SW480 (cell line): ENCODE measurements around the gene APAF1.
A peak's percentile ranks its signal among the peaks of the same experiment; 100 is the strongest.
"Not testable (repeated sequence)": the region's sequence is repeated elsewhere in the genome, so short reads cannot be mapped to it uniquely, and the experiment has no call there.

Source experiments
- DNase-seq: peaks from one replicate; pipeline ENCODE4 v3.0.0-alpha.2; 2016; ENCODE audit warnings: low spot score

APAF1 gene, protein sequence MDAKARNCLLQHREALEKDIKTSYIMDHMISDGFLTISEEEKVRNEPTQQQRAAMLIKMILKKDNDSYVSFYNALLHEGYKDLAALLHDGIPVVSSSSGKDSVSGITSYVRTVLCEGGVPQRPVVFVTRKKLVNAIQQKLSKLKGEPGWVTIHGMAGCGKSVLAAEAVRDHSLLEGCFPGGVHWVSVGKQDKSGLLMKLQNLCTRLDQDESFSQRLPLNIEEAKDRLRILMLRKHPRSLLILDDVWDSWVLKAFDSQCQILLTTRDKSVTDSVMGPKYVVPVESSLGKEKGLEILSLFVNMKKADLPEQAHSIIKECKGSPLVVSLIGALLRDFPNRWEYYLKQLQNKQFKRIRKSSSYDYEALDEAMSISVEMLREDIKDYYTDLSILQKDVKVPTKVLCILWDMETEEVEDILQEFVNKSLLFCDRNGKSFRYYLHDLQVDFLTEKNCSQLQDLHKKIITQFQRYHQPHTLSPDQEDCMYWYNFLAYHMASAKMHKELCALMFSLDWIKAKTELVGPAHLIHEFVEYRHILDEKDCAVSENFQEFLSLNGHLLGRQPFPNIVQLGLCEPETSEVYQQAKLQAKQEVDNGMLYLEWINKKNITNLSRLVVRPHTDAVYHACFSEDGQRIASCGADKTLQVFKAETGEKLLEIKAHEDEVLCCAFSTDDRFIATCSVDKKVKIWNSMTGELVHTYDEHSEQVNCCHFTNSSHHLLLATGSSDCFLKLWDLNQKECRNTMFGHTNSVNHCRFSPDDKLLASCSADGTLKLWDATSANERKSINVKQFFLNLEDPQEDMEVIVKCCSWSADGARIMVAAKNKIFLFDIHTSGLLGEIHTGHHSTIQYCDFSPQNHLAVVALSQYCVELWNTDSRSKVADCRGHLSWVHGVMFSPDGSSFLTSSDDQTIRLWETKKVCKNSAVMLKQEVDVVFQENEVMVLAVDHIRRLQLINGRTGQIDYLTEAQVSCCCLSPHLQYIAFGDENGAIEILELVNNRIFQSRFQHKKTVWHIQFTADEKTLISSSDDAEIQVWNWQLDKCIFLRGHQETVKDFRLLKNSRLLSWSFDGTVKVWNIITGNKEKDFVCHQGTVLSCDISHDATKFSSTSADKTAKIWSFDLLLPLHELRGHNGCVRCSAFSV (N-terminal part only)

GRCh38 chr12:98644712-98645571, at the start of gene APAF1, which contains the start of gene IKBIP:
Gene APAF1, plus strand, starts transcription at chr12:98645290. Its CDS starts 3,070 bp downstream, at chr12:98648360.
Gene IKBIP, minus strand, starts transcription at chr12:98644788. Its CDS starts 87 bp downstream, at chr12:98644701.
- DNase-seq = peak; percentile 93

DNA sequence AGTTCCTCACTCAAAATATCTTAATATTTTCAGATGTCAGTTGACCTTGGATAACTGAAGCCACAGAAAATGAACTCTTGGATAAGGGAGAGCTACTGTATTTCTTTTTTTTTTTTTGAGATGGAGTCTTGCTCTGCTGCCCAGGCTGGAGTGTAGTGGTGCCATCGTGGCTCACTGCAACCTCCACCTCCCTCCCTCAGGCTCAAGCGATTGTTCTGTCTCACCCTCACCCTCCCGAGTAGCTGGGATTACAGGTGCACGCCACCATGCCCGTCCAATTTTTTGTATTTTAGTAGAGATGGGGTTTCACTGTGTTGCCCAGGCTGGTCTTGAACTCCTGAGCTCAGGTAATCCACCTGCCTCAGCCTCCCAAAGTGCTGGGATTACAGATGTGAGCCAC, 47.8 kb upstream of the APAF1 start:
- DNase-seq = not testable (repeated sequence)

DNA sequence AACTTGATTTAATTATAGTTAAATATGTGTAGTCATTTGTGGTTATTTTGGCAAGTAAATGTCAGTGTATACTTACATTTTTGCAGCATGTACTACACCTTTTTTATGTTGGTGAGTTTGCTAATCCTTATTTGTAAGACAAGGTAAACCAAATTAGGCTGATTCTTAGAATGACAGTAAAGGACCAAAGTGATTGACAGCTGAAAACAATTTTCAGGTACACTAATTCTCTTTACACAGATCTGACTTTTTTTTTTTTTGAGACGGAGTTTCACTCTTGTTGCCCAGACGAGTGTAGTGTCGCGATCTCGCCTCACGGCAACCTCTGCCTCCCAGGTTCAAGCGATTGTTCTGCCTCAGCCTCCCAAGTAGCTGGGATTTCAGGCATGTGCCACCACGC, 43.2 kb upstream of the APAF1 start:
- no peak for DNase-seq

DNA sequence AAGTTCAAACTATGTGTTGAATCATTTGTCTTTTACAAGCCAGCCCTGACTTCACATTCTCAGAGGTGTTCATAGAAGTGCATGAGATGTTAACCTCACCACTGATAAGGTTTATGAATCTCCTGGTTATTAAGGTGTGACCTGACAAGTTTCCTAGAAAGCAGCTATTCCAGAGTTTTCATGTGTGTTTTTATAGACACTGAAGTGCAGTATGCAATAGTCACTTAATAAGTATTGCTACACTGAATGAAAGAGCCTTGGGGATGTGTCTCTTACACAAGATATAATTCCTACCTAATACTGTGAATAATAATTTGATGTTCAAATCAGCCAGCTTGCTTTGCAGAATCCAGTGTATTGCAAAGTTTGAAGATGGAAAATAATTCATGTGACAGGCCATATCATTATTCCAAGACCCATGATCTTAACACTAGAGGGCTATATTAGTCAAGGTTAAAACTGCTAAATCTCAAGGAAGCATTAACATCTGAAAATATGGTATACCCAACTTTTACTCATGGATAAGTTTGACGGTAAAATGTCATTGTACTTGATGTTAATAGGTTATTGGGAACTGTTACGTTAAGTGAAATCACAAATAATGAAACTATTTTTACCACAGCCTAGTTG, 38.6 kb upstream of the APAF1 start:
- DNase-seq = no peak

- DNase-seq = no peak
Measured at GRCh38 chr12:98610596-98610995, 34.5 kb upstream of the APAF1 start.

DNA sequence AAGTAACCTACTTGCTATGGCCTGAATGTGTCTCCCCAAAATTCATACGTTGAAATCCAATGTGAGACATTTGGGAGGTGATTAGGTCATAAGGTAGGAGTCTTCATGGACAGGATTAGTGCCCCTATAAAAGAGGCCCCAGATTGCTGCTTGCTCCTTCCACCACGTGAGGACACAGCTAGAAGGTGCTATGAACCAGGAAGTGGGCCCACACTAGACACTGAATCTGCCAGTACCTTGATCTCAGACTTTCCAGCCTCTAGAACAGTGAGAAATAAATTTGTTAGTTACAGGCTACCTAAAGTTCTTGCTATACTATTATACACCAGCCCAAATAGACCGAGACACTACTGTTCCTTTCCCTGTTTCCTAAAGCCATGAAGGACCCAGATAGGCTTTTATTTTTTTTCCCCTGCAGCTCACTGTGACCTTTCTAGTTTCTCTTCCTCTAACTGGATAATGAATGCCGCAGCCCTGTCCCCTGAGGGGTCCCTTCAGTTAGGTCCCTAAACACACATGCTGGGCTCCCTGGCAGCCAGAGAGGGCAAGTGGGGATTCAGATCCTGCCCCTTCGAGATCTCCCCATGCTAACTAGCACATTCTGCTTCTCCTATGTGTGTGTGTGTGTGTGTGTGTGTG, 32.3 kb upstream of the APAF1 start:
- no peak for DNase-seq

GRCh38 chr12:98618952-98619351, 26.1 kb upstream of the APAF1 start:
- DNase-seq = no peak

DNA sequence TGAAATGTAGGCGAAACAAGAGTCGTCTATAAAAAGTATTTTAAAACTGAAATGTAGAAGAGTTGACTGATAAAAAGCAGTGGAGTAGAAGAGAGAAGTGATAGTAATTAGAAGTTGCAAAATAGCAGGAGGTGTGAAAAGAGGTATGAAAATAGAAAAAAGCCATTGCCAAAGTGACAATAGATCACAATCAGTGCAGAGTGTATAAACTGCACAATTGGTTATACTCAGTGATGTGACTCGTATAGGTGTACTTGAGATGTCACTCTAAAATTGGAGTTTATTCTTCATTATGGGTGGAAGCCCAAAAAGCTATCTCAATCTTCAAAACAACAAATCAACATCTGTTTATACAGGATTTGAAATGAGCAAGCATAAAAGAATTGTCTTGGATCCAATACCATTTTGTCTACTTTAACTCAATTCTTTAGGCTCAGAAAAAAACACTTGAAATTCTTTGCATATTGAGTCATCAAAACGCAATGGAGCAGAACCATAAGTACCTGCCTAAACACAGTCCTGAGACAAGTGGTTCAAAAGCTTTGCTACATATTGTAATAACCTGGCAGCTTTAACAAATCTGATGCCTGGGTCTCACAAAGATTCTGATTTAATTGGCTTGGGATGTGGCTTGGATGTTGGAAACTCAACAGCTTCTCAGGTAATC, 9.3 kb upstream of the APAF1 start:
- DNase-seq = peak; percentile 46

GRCh38 chr12:98637068-98637467, 8.0 kb upstream of the APAF1 start:
- no peak for DNase-seq

DNA sequence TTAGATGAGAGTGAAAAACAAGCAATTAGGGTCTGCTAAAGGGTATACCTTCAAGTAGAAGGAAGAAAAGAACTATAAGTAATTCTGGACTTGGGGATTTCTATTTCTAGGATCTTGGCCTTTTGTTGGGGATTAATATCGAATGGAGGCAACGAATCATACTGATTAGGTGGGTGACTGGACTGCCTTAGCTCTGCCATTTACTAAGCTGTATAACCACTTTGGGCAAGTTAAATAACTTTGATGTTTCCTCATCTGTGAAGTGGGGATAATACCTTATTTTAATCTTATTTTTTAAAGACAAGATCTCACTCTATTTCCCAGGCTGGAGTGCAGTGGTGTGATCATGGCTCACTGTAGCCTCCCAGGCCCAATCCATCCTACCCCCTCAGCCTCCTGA, 7.1 kb upstream of the APAF1 start:
- DNase-seq = no peak

- no peak for DNase-seq
Measured at GRCh38 chr12:98639491-98639890, 5.6 kb upstream of the APAF1 start.

- DNase-seq = not testable (repeated sequence)
Measured at GRCh38 chr12:98642801-98643200, 2.3 kb upstream of the APAF1 start.

DNA sequence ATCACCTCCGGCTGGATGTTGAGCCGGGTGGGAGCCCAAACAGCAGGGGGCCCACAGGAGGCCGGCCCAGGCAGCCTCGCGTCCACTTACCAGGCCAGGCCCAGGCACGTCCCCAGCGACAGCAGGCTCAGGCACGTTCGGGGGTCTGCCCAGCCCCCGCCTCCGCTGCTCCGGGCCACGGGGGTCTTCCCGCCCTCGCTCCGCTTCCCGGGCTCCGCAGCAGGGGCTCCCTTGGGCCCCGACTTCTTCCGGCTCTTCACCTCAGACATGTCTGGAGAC, 718 bp upstream of the APAF1 start:
- peak; percentile 69 for DNase-seq

DNA sequence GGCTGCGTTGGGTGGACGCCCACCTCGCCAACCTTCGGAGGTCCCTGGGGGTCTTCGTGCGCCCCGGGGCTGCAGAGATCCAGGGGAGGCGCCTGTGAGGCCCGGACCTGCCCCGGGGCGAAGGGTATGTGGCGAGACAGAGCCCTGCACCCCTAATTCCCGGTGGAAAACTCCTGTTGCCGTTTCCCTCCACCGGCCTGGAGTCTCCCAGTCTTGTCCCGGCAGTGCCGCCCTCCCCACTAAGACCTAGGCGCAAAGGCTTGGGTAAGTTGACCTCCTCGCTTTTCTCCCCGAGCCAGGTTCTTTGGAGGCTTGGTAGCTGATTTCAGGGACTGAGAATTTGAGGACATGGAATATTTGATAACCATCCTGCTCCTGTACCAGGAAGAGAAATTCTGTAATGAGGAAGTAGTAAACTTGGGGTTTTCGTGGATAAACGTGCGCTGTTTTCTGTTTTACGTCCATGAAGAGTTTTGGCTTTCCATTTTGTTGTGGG, 530 bp downstream of the APAF1 start:
- peak; percentile 25 for DNase-seq

DNA sequence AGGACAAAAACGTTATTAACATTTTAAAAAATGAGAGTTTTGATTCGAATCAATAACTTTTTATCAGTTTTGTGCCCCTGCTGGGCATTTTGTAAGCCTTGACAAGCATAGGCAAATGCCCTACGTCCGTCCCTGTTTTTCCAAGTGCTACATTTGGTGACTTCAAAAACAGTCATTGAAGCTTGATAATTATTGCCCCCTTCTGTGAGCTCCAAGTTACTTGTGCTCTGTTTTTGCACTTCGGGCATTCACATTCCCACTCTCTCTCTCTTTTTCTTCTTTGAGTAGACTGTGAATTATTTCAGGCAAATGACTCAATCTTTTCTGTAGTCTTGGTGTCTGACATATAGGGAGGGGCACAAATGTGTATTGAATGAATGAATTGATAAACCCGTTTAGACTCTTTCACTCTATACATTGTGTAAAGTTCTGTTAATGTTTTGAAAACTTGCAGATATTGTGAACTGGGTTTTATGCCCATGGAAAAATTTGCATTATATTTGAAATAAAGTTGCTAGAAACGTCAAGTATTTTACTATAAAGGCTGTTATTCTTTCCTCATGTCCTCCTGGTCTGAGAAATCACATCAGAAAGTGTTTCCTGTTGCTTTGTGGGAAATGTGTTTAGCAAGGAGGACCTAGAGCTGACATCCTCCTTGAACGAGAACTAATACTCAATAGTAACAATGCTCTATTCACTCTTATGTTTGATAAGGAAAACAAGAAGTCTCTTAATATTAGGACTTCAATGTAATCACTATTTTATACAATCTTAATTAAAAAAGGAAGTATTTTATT, 1.4 kb downstream of the APAF1 start:
- DNase-seq = peak; percentile 34

DNA sequence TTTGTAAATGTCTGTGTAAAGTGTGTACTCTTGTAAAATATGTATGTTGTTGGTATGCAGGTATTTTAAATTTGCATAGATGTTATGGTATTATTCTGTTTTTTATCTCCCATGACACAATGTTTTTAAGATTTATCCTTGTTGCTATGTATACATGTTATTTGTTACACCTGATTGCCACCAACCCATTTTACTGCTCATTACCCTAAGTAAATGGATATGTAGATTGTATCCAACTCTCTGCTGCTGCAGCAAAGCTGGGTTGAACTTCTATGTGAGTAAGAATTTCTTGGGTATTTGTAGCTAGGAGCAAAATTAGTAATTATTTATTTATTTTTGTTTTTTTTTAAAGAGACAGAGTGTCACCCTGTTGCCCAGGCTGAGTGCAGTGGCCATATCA, 6.2 kb downstream of the APAF1 start:
- no peak for DNase-seq

GRCh38 chr12:98653866-98654493, 8.9 kb downstream of the APAF1 start:
- DNase-seq = peak; percentile 55

DNA sequence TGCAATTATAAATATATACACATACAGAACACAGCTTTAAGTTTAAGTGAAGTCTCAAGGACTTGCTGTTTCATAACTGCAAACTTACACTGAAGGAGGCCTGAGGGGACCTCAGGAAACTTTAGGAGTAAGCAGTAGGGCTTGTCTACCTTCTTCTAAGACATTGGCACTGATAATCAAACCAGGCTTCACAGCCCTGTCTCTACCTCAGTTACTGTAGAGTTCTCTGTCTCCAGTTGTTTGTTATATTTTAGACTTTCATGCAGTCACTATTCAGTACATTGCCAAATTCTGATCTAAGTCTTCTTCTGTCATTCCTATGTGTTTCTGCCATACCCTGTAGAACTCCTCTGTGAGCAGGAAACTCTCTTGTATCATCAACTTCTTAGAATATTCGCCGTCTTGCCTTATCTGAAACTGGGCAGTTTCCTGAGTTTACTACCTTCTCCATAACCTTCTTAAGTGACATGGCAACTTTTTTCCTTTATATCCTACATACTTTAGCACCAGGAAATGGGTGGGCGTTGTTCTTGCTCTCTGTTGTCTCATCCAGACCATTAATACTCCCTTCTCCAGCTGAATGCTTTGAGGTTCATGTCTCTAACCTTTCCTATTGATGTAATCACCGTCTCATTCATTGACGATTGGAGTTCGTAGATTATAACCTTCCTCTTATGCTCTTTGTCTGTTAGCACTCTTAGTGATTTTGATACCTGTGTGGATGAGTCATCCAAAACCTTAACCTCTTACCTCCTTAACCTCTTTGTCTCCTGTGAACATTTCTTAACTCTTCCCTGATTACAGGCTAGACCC, 11.4 kb downstream of the APAF1 start:
- no peak for DNase-seq
